Liver (tissue), 9 donors: ENCODE measurements around the gene IL18RAP. TPM values are rescaled to one million over a fixed set of nuclear protein-coding genes. Genes with fewer than 3 reads are reported as not detected.

ENCODE experiments used
- DNase-seq: peaks from one replicate; pipeline ENCODE4 v3.0.0-alpha.2; 2017; ENCODE audit warnings: low spot score
- H3K27ac ChIP-seq, 2 donors: one replicate each; pipeline ENCODE4 v1.7.0; 2013; ENCODE audit warnings: inconsistent platforms in 2 of 2, low read length in 2 of 2, control low read depth in 1 of 2, low read depth in 1 of 2, mild to moderate bottlenecking in 1 of 2
- H3K27me3 ChIP-seq, 4 donors: one replicate each; pipeline versions ENCODE4 v1.6.1 to v1.7.0; 2013; ENCODE audit warnings: low read length in 3 of 4, inconsistent platforms in 1 of 4, mild to moderate bottlenecking in 1 of 4, moderate library complexity in 1 of 4; ENCODE audit not compliant: control insufficient read depth in 4 of 4, insufficient read depth in 4 of 4
- H3K36me3 ChIP-seq, 4 donors: one replicate each; pipeline versions ENCODE4 v1.6.1 to v1.7.0; 2013; ENCODE audit warnings: low read length in 3 of 4, mild to moderate bottlenecking in 3 of 4, low read depth in 1 of 4, moderate library complexity in 1 of 4; ENCODE audit not compliant: control insufficient read depth in 4 of 4, insufficient read depth in 3 of 4
- H3K4me1 ChIP-seq, 4 donors: one replicate each; pipeline versions ENCODE4 v1.6.1 to v1.7.0; 2013; ENCODE audit warnings: low read length in 3 of 4, mild to moderate bottlenecking in 3 of 4, moderate library complexity in 1 of 4; ENCODE audit not compliant: control insufficient read depth in 4 of 4, insufficient read depth in 4 of 4
- H3K4me3 ChIP-seq, 3 donors: one replicate each; pipeline versions ENCODE4 v1.6.1 to v1.7.0; 2013; ENCODE audit warnings: low read length in 3 of 3, control low read depth in 1 of 3, low read depth in 1 of 3, mild to moderate bottlenecking in 1 of 3
- H3K9ac ChIP-seq, 2 donors: one replicate each; pipeline ENCODE4 v1.7.0; 2013; ENCODE audit warnings: low read length in 2 of 2, mild to moderate bottlenecking in 2 of 2, moderate library complexity in 2 of 2, control low read depth in 1 of 2, low read depth in 1 of 2
- H3K9me3 ChIP-seq, 4 donors: one replicate each; pipeline versions ENCODE4 v1.6.1 to v1.7.0; 2013; ENCODE audit warnings: low read length in 3 of 4; ENCODE audit not compliant: control insufficient read depth in 4 of 4
- EGR1 ChIP-seq, 2 donors: IDR thresholded peaks; 2 replicates each; pipeline ENCODE4 v1.6.1; 2016 to 2018; ENCODE audit warnings: antibody characterized with exemption in 2 of 2, low read depth in 2 of 2
- FOXA1 ChIP-seq: IDR thresholded peaks from 2 replicates; pipeline ENCODE4 v1.6.1; 2016; ENCODE audit warnings: antibody characterized with exemption
- FOXA2 ChIP-seq: IDR thresholded peaks from 2 replicates; pipeline ENCODE4 v1.6.1; 2016; ENCODE audit warnings: antibody characterized with exemption
- GABPA ChIP-seq, 2 donors: IDR thresholded peaks in 1 of 2; conservative IDR thresholded peaks in 1 of 2; 2 replicates each; pipeline ENCODE4 v1.6.1; 2016; ENCODE audit warnings: antibody characterized with exemption in 2 of 2, mild to moderate bottlenecking in 1 of 2, moderate library complexity in 1 of 2
- HNF4A ChIP-seq, 2 donors: conservative IDR thresholded peaks; 2 replicates each; pipeline ENCODE4 v1.6.1; 2016; ENCODE audit warnings: antibody characterized with exemption in 2 of 2, mild to moderate bottlenecking in 2 of 2
- HNF4G ChIP-seq: IDR thresholded peaks from 2 replicates; pipeline ENCODE4 v1.6.1; 2016; ENCODE audit warnings: antibody characterized with exemption
- JUND ChIP-seq, 2 donors: IDR thresholded peaks; 2 replicates each; pipeline ENCODE4 v1.6.1; 2016; ENCODE audit warnings: antibody characterized with exemption in 2 of 2
- NR2F2 ChIP-seq: IDR thresholded peaks from 2 replicates; pipeline ENCODE4 v1.6.1; 2016; ENCODE audit warnings: antibody characterized with exemption
- RAD21 ChIP-seq, 2 donors: IDR thresholded peaks; 2 replicates each; pipeline ENCODE4 v1.6.1; 2016; ENCODE audit warnings: antibody characterized with exemption in 2 of 2, mild to moderate bottlenecking in 2 of 2
- RXRA ChIP-seq, 2 donors: IDR thresholded peaks; 2 replicates each; pipeline ENCODE4 v1.6.1; 2017 to 2018; ENCODE audit warnings: antibody characterized with exemption in 2 of 2, mild to moderate bottlenecking in 1 of 2
- SP1 ChIP-seq: IDR thresholded peaks from 2 replicates; pipeline ENCODE4 v1.6.1; 2018; ENCODE audit warnings: antibody characterized with exemption, mild to moderate bottlenecking
- TAF1 ChIP-seq: conservative IDR thresholded peaks from 2 replicates; pipeline ENCODE4 v1.6.1; 2016; ENCODE audit warnings: antibody characterized with exemption, mild to moderate bottlenecking
- YY1 ChIP-seq: IDR thresholded peaks from 2 replicates; pipeline ENCODE4 v1.6.1; 2016; ENCODE audit warnings: antibody characterized with exemption, mild to moderate bottlenecking
- WGBS: extraction: QIAGEN DNeasy Blood & Tissue Kit; methylation state at CpG from one replicate; pipeline ENCODE4 v1.1.7; 2013; 5-methylcytosine and 5-hydroxymethylcytosine counted together
- polyA plus RNA-seq, 2 donors: library from polyadenylated mRNA; stranded (reverse) in 1 of 2; unstranded in 1 of 2; fragments of 200-250 nt in 1 of 2; fragments of >200 nt in 1 of 2; fragmentation: Nextera tagmentation in 1 of 2; extraction: Ambion mirVana in 1 of 2; gene quantifications; one replicate each; pipeline versions ENCODE4 v1.2.1 to v1.2.3, GENCODE V29; 2013 to 2015
- total RNA-seq, 2 donors: library from RNA; depleted of rRNA; stranded (reverse); fragments of >200 nt; gene quantifications; one replicate each; pipeline ENCODE4 v1.2.3, GENCODE V29; 2014
- TF ChIP-seq, protein P1 (sequence below): fragments of 150-350 bp; IDR thresholded peaks from 2 replicates; pipeline ENCODE4 v1.5.1; 2017; ENCODE audit warnings: improper control_type of control experiment, low read depth, low read length; ENCODE audit not compliant: missing input control
- TF ChIP-seq, protein P2 (sequence below): IDR thresholded peaks from 2 replicates; pipeline ENCODE4 v1.6.1; 2016; ENCODE audit warnings: antibody characterized with exemption, mild to moderate bottlenecking
- TF ChIP-seq, protein P3 (sequence below): IDR thresholded peaks from 2 replicates; pipeline ENCODE4 v1.6.1; 2016; ENCODE audit warnings: antibody characterized with exemption
- TF ChIP-seq, protein P4 (sequence below): IDR thresholded peaks from 2 replicates; pipeline ENCODE4 v1.6.1; 2016; ENCODE audit warnings: antibody characterized with exemption
- TF ChIP-seq, protein P5 (sequence below): IDR thresholded peaks from 2 replicates; pipeline ENCODE4 v1.6.1; 2016; ENCODE audit warnings: antibody characterized with exemption
- donor health status: healthy.
- donor health status: healthy.
- donor health status: healthy.
- donor health status: healthy.
- donor health status: healthy.

The IL18RAP gene
- total and polyA plus RNA-seq, 4 donors, result 0.14 to 7.3 (median 1.4) TPM

DNA sequence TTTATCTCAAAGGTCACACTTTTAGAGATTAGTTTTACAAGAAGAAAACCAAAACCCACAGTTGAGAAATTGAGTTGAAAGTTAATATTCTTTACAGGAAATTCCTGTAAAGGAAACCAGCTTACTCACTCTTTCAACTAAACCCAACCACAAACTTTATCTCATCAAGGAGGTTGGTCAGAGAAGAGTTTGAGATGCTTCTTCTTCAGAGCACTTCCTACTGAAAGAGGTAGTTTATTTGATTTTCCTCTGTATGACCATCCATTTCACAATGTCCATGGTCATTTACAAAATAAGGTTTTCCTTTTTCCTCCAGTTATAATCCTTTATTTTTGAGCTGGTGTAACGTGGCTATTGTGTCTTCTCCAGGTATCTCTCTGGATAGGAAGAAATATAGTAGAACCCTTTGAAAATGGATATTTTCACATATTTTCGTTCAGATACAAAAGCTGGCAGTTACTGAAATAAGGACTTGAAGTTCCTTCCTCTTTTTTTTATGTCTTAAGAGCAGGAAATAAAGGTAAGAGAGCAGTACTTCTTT is 4.5 kb upstream of the IL18RAP start:
- no peak overlapping the region for H3K27ac ChIP-seq
- no peak for DNase-seq
- TF ChIP-seq GABPA (IDR thresholded peaks at IDR 0.05 in 1 of 2, conservative IDR thresholded peaks at IDR 0.05 in 1 of 2) (no peak), RXRA (IDR thresholded peaks at IDR 0.05) (no peak), JUND (IDR thresholded peaks at IDR 0.05) (no peak), FOXA1 (no peak), EGR1 (IDR thresholded peaks at IDR 0.05; ENCODE audit: low read depth in 2 of 2) (no peak), TAF1 (no peak), HNF4G (no peak), FOXA2 (no peak), YY1 (no peak), SP1 (no peak), RAD21 (IDR thresholded peaks at IDR 0.05) (no peak), NR2F2 (no peak), HNF4A (conservative IDR thresholded peaks at IDR 0.05) (no peak)
- TF ChIP-seq, protein P1, sequence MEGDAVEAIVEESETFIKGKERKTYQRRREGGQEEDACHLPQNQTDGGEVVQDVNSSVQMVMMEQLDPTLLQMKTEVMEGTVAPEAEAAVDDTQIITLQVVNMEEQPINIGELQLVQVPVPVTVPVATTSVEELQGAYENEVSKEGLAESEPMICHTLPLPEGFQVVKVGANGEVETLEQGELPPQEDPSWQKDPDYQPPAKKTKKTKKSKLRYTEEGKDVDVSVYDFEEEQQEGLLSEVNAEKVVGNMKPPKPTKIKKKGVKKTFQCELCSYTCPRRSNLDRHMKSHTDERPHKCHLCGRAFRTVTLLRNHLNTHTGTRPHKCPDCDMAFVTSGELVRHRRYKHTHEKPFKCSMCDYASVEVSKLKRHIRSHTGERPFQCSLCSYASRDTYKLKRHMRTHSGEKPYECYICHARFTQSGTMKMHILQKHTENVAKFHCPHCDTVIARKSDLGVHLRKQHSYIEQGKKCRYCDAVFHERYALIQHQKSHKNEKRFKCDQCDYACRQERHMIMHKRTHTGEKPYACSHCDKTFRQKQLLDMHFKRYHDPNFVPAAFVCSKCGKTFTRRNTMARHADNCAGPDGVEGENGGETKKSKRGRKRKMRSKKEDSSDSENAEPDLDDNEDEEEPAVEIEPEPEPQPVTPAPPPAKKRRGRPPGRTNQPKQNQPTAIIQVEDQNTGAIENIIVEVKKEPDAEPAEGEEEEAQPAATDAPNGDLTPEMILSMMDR, result no peak
- TF ChIP-seq, protein P2, sequence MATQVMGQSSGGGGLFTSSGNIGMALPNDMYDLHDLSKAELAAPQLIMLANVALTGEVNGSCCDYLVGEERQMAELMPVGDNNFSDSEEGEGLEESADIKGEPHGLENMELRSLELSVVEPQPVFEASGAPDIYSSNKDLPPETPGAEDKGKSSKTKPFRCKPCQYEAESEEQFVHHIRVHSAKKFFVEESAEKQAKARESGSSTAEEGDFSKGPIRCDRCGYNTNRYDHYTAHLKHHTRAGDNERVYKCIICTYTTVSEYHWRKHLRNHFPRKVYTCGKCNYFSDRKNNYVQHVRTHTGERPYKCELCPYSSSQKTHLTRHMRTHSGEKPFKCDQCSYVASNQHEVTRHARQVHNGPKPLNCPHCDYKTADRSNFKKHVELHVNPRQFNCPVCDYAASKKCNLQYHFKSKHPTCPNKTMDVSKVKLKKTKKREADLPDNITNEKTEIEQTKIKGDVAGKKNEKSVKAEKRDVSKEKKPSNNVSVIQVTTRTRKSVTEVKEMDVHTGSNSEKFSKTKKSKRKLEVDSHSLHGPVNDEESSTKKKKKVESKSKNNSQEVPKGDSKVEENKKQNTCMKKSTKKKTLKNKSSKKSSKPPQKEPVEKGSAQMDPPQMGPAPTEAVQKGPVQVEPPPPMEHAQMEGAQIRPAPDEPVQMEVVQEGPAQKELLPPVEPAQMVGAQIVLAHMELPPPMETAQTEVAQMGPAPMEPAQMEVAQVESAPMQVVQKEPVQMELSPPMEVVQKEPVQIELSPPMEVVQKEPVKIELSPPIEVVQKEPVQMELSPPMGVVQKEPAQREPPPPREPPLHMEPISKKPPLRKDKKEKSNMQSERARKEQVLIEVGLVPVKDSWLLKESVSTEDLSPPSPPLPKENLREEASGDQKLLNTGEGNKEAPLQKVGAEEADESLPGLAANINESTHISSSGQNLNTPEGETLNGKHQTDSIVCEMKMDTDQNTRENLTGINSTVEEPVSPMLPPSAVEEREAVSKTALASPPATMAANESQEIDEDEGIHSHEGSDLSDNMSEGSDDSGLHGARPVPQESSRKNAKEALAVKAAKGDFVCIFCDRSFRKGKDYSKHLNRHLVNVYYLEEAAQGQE, result no peak
- TF ChIP-seq, protein P3, sequence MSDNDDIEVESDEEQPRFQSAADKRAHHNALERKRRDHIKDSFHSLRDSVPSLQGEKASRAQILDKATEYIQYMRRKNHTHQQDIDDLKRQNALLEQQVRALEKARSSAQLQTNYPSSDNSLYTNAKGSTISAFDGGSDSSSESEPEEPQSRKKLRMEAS, result no peak
- TF ChIP-seq, protein P4, sequence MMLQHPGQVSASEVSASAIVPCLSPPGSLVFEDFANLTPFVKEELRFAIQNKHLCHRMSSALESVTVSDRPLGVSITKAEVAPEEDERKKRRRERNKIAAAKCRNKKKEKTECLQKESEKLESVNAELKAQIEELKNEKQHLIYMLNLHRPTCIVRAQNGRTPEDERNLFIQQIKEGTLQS, result no peak
- TF ChIP-seq, protein P5, sequence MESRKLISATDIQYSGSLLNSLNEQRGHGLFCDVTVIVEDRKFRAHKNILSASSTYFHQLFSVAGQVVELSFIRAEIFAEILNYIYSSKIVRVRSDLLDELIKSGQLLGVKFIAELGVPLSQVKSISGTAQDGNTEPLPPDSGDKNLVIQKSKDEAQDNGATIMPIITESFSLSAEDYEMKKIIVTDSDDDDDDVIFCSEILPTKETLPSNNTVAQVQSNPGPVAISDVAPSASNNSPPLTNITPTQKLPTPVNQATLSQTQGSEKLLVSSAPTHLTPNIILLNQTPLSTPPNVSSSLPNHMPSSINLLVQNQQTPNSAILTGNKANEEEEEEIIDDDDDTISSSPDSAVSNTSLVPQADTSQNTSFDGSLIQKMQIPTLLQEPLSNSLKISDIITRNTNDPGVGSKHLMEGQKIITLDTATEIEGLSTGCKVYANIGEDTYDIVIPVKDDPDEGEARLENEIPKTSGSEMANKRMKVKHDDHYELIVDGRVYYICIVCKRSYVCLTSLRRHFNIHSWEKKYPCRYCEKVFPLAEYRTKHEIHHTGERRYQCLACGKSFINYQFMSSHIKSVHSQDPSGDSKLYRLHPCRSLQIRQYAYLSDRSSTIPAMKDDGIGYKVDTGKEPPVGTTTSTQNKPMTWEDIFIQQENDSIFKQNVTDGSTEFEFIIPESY, result no peak
- no peaks in the 10 kb centered on the region for H3K4me1 ChIP-seq
- WGBS, result 43% methylated on average over 2 of the region's 2 CpGs
- no peaks in the 10 kb centered on the region for H3K27me3 ChIP-seq
- no peaks in the 10 kb centered on the region for H3K9me3 ChIP-seq
- no peaks in the 10 kb centered on the region for H3K36me3 ChIP-seq
- no peak overlapping the region for H3K4me3 ChIP-seq
- H3K9ac ChIP-seq, result no peak overlapping the region
